GM10266 (cell line): Measurements from ENCODE around the gene BTNL2.

ENCODE experiments used
- DNase-seq: peaks from one replicate; pipeline ENCODE4 v3.0.0; 2012; ENCODE audit errors: extremely low spot score
- TF ChIP-seq, protein P1 (sequence below): IDR thresholded peaks from 2 replicates; pipeline ENCODE4 v1.5.1; 2012; ENCODE audit warnings: mild to moderate bottlenecking, low read depth; ENCODE audit not compliant: control insufficient read depth, insufficient read depth; ENCODE audit errors: missing control alignments

Gene BTNL2

DNA sequence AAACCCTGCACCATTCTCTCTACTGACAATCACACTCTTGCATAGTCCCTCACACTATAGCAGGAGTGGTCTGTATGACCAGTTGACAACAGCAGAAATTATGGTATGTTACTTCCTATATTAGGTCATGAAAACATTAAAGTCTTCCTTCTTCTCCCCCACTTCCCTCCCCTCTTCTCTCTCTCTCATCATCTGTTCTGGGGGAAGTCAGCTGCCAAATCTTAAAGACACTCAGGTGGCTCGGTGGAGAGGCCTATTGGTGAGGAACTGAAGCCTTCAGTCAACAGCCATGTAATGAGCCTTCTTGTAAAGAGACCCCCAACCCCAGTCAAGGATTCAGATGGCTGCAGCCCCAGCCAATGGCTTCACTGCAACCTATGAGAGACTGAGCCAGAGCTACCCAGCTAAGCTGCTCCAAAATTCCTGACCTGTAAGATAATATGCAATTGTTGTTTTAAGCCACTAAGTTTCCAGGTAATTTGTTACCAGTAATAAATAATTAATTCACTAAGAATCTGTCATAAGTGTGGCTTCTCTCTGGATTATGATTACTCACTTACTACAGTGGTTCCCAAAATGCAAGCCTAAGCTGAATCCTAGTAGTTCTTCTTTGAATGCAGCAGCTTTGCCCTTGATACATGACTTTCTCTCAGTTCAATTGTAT lies 24.1 kb downstream of the BTNL2 start:
- TF ChIP-seq, protein P1, sequence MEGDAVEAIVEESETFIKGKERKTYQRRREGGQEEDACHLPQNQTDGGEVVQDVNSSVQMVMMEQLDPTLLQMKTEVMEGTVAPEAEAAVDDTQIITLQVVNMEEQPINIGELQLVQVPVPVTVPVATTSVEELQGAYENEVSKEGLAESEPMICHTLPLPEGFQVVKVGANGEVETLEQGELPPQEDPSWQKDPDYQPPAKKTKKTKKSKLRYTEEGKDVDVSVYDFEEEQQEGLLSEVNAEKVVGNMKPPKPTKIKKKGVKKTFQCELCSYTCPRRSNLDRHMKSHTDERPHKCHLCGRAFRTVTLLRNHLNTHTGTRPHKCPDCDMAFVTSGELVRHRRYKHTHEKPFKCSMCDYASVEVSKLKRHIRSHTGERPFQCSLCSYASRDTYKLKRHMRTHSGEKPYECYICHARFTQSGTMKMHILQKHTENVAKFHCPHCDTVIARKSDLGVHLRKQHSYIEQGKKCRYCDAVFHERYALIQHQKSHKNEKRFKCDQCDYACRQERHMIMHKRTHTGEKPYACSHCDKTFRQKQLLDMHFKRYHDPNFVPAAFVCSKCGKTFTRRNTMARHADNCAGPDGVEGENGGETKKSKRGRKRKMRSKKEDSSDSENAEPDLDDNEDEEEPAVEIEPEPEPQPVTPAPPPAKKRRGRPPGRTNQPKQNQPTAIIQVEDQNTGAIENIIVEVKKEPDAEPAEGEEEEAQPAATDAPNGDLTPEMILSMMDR: no peak
- DNase-seq: no peak

DNA sequence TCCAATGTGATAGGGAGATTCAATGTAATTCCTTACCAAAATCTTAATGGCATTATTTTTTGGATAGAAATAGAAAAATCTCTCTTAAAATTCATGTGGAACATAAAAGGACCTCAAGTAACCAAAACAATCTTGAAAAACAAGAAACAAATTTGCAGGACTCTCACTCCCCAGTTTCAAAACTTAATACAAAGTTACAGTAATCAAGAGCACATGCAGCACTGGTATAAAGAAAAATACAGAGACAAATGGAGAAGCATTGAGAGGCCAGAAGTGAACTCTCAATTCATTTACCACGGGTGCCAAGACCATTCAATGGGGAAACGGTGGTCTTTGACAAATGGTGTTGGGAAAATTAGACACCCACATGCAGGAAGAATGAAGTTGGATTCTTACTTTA lies 27.4 kb downstream of the BTNL2 start:
- TF ChIP-seq, protein P1: no peak
- DNase-seq: no peak

DNA sequence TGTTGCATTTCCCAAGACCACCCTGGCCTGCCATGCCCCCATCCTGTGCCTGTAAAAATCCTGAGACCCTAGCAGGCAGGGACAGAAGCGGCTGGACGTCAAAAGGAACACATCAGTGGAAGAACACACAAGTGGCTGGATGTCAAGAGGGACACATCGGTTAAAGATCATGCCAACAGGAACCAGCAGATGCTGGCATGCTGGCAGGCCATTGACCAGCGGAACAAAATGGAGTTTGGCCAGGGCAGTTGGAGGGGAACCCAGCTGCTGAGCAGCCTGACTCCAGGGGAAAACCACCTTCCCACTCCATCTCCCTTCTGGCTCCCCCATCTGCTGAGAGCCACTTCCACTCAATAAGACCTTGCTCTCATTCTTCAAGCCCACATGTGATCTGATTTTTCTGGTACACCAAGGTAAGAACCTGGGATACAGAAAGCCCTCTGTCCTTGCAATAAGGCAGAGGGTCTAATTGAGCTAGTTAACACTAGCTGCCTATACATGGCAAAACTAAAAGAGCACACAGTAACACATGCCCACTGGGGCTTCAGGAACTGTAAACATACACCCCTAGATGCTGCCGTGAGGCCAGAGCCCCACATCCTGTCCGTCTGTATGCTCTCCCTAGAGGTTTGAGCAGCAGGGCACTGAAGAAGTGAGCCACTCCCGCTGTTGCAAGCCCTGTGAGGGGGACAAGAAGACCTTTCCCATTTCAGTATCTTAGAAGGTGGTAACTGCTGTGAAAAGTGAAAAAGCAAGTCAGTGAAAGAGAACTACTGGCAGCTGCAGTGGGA lies 31.0 kb downstream of the BTNL2 start:
- no peak for DNase-seq
- TF ChIP-seq, protein P1: no peak

DNA sequence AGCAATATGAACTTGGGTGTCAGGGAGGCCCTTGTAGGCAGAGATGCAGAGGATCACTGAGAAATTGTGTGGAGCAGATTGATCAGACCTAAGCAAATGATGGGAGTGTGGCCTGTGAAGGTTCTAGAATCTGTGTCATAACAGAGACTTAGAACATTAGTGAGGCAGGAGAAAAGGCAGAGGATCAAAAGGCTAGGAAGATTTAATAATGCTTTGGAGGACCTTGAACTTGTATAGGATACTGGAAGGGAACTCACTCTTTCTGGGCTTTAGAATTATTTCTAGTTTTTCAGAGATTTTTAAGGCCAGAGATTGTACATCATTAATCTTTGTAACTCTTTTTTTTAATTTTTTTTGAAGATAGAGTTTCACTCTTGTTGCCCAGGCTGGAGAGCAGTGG lies 35.2 kb downstream of the BTNL2 start, which contains the start of gene TSBP1:
TSS of gene TSBP1 (minus strand) at position 101 of the 400 bp plus-strand sequence. CDS start 197 bp downstream, outside the sequence.
- DNase-seq: no peak
- TF ChIP-seq, protein P1: no peak

DNA sequence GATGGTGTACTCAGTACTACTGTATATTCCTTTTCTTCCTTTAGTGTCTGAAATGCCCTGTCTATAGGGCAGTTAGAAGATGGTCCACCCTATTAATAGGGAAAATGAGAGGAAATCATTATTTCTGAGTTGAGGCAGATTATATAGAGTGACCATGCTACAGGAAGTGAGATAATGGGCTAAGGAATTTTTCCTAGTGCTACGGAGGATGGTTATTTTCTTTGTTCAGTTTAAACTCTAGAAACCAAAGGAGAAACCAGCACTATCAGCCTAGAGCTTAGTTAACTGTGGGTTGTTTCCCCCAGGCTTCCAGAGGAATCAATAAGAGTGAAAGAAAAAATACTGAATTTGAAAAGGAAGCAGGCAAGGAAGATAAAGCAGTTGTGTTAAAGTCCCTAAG lies 35.8 kb downstream of the BTNL2 start:
- DNase-seq: no peak
- TF ChIP-seq, protein P1: no peak

DNA sequence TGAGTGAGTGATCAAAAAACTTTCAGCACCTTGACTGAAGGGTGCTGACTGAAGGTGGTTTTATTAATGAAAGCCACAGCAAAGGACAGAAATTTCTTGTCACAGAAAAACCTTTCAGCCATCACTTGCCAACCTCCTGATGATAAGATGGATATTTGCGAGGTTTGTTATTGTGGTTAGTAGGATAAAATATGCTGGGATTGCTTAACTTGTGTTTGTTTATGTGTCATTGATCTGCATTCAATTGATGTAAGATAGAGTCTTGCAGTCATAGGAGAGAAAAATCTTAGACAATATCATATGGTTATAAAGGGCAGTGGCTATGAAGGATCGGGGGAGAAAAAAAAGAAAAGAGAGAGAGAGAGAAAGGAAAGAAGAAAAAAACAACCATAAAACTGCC lies 36.5 kb downstream of the BTNL2 start:
- no peak for DNase-seq
- TF ChIP-seq, protein P1: no peak

DNA sequence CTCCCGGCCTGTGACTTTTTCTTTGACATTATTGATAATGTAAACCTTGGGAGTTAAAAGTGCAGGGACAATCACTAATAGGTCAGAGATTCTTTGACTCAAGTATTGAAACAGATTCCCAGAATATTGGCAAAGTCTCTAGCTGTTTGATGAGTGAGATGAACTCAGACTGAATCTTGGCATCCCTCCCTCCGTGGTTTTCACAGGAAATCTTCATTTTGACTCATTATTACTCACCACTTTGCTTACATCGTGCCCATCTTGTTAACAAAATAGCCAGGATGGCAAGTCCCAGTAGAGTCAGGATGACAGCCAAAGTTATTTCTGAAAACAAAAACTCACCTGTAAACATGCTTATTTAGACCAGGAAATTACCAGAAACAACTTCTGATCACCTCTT lies 37.3 kb downstream of the BTNL2 start:
- no peak for DNase-seq
- TF ChIP-seq, protein P1: no peak
